ENCODE measurements around the gene IKBKE. TPM values are rescaled to one million over a fixed set of nuclear protein-coding genes. Genes with fewer than 3 reads are reported as not detected.

Gene IKBKE
- total RNA-seq, 2 donors from 2014 or later, result 3.6 to 6.1 TPM

- WGBS, result 72% methylated on average over 4 of the region's 4 CpGs
- no peak for DNase-seq (ENCODE audit: low spot score)
- Histone ChIP-seq H3K4me3 (no peak overlapping the region), H3K27me3 (replicated peaks; ENCODE audit: insufficient read depth) (no peaks in the 10 kb centered on the region), H3K4me1 (replicated peaks) (no peaks in the 10 kb centered on the region), H3K36me3 (no peaks in the 10 kb centered on the region), H3K27ac (no peak overlapping the region), H3K9me3 (no peaks in the 10 kb centered on the region)
- TF ChIP-seq POLR2AphosphoS5 (IDR thresholded peaks at IDR 0.05) (no peak), POLR2A (IDR thresholded peaks at IDR 0.05) (no peak), CTCF (IDR thresholded peaks at IDR 0.05) (no peak)
- intact Hi-C loops (cut with DNase I), result loop anchor here (10.0 kb wide), 1 partner anchor 477 kb away; the partner anchor contains the start of gene FCAMR
These were observed 27.1 kb downstream of the IKBKE start for GRCh38 chr1:206497363-206497762.

DNA sequence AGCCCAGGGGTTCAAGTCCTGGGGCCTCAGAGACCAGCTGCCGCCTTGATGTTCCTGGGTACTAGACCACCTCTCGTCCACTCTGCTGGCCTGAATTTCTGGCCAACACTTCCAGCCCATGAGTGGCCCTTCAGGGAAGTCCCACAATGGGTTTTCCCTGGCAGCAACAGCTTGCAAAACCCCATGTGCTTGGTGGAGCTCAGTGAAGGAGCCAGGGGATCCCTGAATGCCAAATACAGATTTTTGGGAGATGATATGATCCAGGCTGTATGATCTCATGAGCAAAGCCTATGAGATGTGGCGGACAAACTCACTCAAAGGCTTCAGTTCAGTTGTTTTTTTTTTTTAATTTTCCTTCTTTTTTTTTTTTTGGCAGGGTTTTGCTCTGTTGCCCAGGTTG is 27.5 kb downstream of the IKBKE start:
- no peak overlapping the region for H3K4me3 ChIP-seq
- intact Hi-C loops (cut with DNase I), result loop anchor here (10.0 kb wide), 1 partner anchor 477 kb away; the partner anchor contains the start of gene FCAMR

GRCh38 chr1:206498685-206499084 is 28.4 kb downstream of the IKBKE start:
- H3K4me1 ChIP-seq (replicated peaks), result no peaks in the 10 kb centered on the region
- no peak overlapping the region for H3K4me3 ChIP-seq
- H3K36me3 ChIP-seq, result no peaks in the 10 kb centered on the region
- WGBS, result 88% methylated on average over 2 of the region's 2 CpGs
- DNase-seq (ENCODE audit: low spot score), result no peak
- H3K27me3 ChIP-seq (replicated peaks; ENCODE audit: insufficient read depth), result no peaks in the 10 kb centered on the region
- intact Hi-C loops (cut with DNase I), result loop anchor here (10.0 kb wide), 1 partner anchor 476 kb away; the partner anchor contains the start of gene FCAMR
- H3K27ac ChIP-seq, result no peak overlapping the region
- no peaks in the 10 kb centered on the region for H3K9me3 ChIP-seq
- TF ChIP-seq POLR2A (IDR thresholded peaks at IDR 0.05) (no peak), CTCF (IDR thresholded peaks at IDR 0.05) (no peak), POLR2AphosphoS5 (IDR thresholded peaks at IDR 0.05) (no peak)

More for the DNA sequence above, 27.5 kb downstream of the IKBKE start:
- DNase-seq (ENCODE audit: low spot score), result no peak
- H3K27ac ChIP-seq, result no peak overlapping the region
- 82% methylated on average over 3 of the region's 3 CpGs for WGBS
- no peaks in the 10 kb centered on the region for H3K9me3 ChIP-seq
- H3K27me3 ChIP-seq (replicated peaks; ENCODE audit: insufficient read depth), result no peaks in the 10 kb centered on the region
- H3K4me1 ChIP-seq (replicated peaks), result no peaks in the 10 kb centered on the region
- no peaks in the 10 kb centered on the region for H3K36me3 ChIP-seq
- TF ChIP-seq CTCF (IDR thresholded peaks at IDR 0.05), result no peak
- no peak for TF ChIP-seq POLR2AphosphoS5 (IDR thresholded peaks at IDR 0.05)
- TF ChIP-seq POLR2A (IDR thresholded peaks at IDR 0.05), result no peak

DNA sequence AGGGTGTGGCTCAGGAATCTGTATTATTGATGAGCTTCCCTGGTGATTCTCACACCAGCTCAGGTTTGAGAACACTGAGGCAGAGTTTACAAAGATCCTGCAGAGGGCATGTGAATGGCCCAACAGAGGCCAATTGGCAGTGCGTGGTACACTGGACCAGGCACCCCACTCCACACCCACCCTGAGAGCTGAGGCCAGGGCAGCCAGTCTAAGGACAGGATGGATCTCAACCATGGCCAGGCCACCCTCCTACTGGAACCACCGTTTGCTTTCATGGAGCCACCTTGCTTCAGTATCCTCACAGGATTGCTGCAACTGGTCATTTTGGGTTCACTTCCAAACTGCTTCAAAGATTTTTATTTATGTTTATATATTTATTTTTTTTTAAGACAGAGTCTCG is 29.8 kb downstream of the IKBKE start:
- H3K27ac ChIP-seq, result no peak overlapping the region
- no peak overlapping the region for H3K4me3 ChIP-seq
- intact Hi-C loops (cut with DNase I), result no loop called here
- TF ChIP-seq POLR2A (IDR thresholded peaks at IDR 0.05) (no peak), CTCF (IDR thresholded peaks at IDR 0.05) (no peak), POLR2AphosphoS5 (IDR thresholded peaks at IDR 0.05) (no peak)
- DNase-seq (ENCODE audit: low spot score), result no peak
- 100% methylated on average over 3 of the region's 3 CpGs for WGBS
- H3K9me3 ChIP-seq, result no peaks in the 10 kb centered on the region
- H3K27me3 ChIP-seq (replicated peaks; ENCODE audit: insufficient read depth), result no peaks in the 10 kb centered on the region
- H3K36me3 ChIP-seq, result no peaks in the 10 kb centered on the region
- no peaks in the 10 kb centered on the region for H3K4me1 ChIP-seq (replicated peaks)

DNA sequence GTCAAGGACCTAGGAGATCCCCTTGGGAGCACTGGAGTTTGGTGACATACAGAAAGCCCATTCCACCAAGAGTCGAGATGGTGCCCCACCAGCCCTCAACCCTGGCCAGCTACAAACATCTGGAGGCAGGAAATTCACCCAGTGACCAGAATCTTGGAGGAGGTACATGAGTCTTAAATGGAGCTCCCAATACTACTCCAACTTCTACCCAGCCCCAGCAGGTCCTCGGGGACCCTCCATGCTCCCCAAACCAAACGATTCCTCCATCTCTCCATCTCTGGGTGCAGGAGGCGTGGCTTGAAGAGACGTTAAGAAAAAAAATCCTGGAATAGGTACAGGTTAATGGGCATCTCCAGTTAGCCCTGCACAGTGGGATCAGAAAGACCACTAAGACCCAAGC is 31.6 kb downstream of the IKBKE start:
- H3K27me3 ChIP-seq (replicated peaks; ENCODE audit: insufficient read depth), result no peaks in the 10 kb centered on the region
- TF ChIP-seq POLR2A (IDR thresholded peaks at IDR 0.05) (no peak), CTCF (IDR thresholded peaks at IDR 0.05) (no peak), POLR2AphosphoS5 (IDR thresholded peaks at IDR 0.05) (no peak)
- no peak overlapping the region for H3K27ac ChIP-seq
- 87% methylated on average over 5 of the region's 5 CpGs for WGBS
- H3K36me3 ChIP-seq, result no peaks in the 10 kb centered on the region
- no peak overlapping the region for H3K4me3 ChIP-seq
- no peak for DNase-seq (ENCODE audit: low spot score)
- H3K9me3 ChIP-seq, result no peaks in the 10 kb centered on the region
- intact Hi-C loops (cut with DNase I), result no loop called here
- H3K4me1 ChIP-seq (replicated peaks), result no peaks in the 10 kb centered on the region

Measured in prostate gland (tissue), 2 donors.